ENCODE measurements around the gene TGOLN2.
"Not testable (repeated sequence)": the region's sequence is repeated elsewhere in the genome, so short reads cannot be mapped to it uniquely, and the experiment has no call there.

Gene TGOLN2

GRCh38 chr2:85327822-85328617 lies at the start of gene TGOLN2:
TSS of gene TGOLN2 (minus strand) at chr2:85327989. CDS start at chr2:85327962, 27 bp downstream.
- DNase-seq = peak; percentile 93

GRCh38 chr2:85377083-85377482 lies 49.3 kb upstream of the TGOLN2 start:
- no peak for DNase-seq

- no peak for DNase-seq
Measured at GRCh38 chr2:85376291-85377065, 48.7 kb upstream of the TGOLN2 start.

GRCh38 chr2:85371045-85371444 lies 43.3 kb upstream of the TGOLN2 start:
- no peak for DNase-seq

GRCh38 chr2:85369500-85369899 lies 41.7 kb upstream of the TGOLN2 start:
- no peak for DNase-seq

DNA sequence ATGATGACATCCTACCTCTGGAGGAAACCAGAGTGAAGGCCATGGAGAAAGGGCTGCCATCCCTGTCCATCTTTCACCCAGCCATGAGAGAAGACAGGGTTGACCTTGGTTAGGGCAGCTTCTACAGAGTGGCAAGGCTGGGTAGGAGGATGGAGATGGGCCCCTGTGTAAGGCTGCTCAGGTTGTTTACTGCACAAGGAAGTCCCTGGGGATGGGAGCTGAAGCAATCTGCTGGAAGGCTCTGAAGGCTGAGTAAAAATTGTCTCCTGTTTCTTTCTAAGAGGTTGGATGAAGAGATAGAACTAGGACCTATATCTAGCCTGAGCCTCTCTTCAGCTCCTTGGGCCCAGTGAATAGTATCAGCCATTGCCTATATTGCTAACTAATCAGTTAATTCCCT lies 41.1 kb upstream of the TGOLN2 start:
- no peak for DNase-seq

- DNase-seq = no peak
Measured at GRCh38 chr2:85367180-85367579, 39.4 kb upstream of the TGOLN2 start.

- DNase-seq = not testable (repeated sequence)
Measured at GRCh38 chr2:85362653-85363387, 35.0 kb upstream of the TGOLN2 start.

DNA sequence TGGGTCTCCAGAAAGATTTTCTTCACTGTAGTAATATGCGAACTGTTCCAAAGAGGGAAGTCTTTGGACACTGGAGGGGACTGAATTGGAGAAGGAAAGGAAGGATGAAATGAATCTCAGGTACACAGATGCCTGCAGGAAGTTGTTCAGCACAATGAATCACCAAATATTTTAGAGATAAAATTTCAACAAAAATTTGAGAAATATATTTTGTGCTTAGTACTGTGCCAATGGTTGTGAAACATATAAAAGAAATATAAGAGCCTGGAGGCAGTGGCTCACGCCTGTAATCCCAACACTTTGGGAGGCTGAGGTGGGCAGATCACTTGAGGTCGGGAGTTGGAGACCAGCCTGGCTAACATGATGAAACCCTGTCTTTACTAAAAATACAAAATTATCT lies 29.9 kb upstream of the TGOLN2 start:
- DNase-seq = no peak

DNA sequence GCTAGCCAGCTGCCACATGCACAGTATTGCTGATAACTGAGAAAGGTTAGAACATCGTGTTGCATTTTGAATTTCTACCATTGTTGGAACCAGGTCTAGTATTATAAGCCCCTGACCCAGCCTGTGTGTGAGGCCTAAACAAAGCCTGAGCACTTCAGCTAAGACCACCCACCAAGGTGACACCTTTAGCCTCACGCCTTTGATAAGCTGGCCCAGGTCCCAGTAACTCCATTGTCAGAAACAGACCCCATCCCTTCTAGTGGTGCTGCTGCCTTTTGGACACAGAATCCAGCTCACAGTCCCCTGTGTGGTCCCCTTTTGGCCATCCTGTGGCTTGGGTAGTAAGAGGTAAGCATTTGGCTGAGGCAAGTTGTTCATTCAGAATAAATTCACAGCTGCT lies 28.4 kb upstream of the TGOLN2 start:
- DNase-seq = no peak

DNA sequence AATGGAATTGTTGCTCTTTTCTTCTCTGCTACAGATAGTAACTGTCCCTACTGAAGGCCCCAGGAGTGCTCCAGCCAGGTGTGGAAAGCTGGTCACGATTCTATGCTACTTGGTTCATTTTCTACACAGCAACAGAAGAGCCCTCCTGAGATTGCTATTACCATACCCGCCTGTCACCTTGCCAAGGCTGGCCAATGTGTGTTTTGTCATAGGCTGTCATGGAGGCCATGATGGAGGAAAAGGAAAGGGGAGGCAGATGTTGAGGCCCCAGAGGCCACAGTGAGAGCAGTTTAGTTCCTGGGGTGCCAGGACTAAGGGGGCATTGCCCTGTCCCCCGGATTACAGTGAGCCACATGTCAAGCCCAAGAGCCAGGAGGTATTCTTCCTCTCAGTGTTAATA lies 27.7 kb upstream of the TGOLN2 start:
- no peak for DNase-seq

GRCh38 chr2:85355073-85355410 lies 27.3 kb upstream of the TGOLN2 start:
- DNase-seq = no peak

GRCh38 chr2:85354286-85355072 lies 26.7 kb upstream of the TGOLN2 start, which contains the start of the genes ELMOD3 and RETSAT:
TSS of gene ELMOD3 (plus strand) at chr2:85354769. CDS start at chr2:85357199, 2,430 bp downstream.
TSS of gene RETSAT (minus strand) at chr2:85354528. CDS start at chr2:85354507, 21 bp downstream.
- peak; percentile 99 for DNase-seq

GRCh38 chr2:85353876-85354285 lies 26.1 kb upstream of the TGOLN2 start:
- DNase-seq = peak; percentile 18

DNA sequence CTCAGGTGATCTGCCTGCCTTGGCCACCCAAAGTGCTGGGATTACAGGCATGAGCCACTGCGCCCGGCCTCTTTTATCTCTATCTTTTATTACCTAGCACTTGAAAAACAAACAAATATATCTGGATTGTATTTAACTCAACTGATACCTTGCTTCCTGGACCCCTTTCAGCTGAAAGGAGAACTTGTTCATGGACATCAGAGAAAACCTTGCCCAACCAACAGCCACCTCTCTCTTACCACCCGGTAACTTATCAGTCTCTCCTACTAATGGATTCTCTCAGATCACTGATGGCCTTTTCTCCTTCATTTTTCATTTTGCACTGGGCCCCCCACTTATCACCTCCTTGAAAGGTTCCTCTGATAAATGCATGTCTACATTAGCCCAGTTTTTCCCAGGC lies 19.8 kb upstream of the TGOLN2 start:
- no peak for DNase-seq

DNA sequence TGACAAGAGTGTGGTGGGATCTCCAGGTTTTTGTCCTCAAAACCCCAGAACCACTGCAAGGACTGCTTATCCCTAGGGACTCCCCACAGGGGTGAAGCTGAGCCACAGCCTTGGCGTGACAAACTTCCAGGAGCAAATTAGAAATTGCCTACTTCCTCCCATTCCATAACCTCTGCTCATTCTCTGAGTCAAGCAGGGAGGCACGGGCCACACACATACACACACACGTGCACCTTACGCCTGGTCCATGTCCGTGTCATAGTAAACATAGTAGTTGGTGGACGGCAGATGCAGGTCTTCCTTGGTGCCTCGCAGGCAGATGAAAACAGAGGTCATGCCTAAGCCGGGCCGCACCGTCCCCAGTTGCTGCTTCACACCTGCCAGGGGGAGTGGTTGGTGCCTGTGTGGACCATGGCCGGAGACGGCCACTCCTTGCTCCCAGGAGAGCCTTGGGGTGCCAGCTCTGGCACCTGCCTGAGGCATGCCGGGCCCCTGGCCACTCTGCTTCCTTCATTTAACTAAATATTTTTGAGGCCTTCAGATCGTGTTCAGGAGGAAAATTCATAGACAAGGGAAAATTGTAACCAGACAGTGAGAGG lies 16.7 kb upstream of the TGOLN2 start:
- DNase-seq = no peak

DNA sequence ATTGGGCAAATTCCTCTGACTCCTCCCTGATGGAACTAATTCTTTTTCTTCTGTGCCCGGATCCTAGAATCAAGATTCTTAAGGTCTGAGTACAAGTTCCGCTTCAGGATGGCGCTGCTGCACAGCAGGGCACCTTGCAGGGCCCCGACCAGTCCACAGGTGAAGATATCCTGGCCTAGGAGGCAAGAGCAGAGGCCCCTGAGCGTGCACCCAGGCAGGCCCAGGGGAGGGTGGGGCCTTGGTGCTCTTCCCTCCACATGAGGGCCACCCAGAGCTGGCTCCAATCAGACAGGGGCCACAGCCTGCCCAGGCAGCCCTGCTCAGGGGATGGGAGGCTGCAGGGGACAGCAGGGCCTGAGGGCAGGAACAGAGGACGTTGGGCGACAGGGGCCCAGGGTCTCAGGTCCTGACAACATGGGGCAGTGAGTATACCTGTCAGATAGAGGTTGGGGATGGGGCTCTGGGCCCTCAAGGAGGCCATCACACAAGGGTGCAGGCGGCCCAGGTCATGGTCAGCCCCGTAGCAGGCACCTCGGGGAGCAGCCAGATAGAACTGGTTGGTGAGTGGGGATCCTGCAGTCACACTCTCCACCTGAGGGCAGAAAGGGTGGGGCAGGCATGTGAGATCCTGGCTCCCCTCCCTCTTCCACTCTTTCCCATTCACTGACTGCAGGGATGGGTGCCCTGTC lies 15.6 kb upstream of the TGOLN2 start:
- not testable (repeated sequence) for DNase-seq

DNA sequence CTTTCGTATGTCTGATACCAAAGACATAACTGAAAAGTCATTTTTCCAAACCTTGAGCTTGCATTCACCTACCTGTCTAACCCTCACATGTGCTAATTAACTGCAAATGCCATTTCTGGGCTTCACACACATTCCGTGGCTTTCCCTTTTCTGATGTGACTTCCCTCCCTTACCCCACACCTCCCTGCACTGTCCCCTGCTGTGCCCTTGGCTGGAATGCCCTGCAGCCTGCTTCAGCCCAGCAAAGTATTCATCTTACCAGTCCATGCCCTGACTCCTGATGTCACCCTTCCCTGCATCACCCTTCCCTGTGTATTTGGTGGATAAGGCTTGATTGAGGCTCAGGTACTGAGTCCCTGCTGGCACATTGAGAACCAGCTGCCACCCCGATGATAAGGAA lies 14.4 kb upstream of the TGOLN2 start:
- no peak for DNase-seq

DNA sequence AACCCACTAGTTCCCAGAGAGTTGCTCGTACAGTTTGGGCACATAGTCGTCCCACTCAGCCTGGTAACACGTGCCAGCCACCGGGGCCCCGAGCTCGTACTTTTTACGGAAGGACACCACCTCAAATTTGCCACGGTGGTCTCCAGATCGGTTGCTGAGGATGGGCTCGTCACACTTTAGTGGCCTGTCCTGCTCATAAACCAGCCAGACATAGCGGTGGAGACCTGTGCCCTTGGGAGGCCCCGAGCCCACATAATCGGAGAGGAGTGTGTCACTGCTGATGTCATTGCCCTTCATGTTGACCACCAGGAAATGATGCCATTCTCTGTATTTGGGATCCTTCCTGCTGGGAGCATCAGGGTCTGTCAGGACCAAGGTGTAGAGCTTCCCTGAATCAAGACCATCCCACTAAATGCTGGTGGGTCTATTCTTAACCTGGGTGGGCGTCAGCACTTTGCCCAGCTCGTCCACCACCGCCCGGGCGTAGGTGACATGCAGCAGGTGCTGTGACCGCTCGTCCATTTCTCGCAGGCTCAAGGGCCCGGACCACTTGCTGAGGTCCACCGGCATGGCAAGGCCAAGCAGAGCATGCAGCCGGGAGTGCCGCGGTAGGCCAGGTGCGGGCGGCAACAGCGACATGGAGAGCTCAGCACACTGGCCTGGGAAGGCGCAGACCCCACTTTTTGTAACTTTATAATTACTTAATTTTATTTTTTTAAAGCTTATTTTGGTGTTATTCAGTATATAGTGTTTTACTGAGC lies 13.7 kb upstream of the TGOLN2 start:
- DNase-seq = no peak

- no peak for DNase-seq
Measured at GRCh38 chr2:85340034-85340892, 12.5 kb upstream of the TGOLN2 start.

Data from CD4-positive, alpha-beta T cell treated with Interleukin-21 for 1 hour (primary cell).